Measurements from ENCODE around the gene KRT86. TPM values are rescaled to one million over a fixed set of nuclear protein-coding genes. Genes with fewer than 3 reads are reported as not detected.
A peak's percentile ranks its signal among the peaks of the same experiment; 100 is the strongest.

The KRT86 gene
- total and polyA plus RNA-seq, 2 of the 8 experiments (the other 6 are each of a cell fraction or from before 2014, with no cell fraction given), result 0.12 TPM; not detected in 1

DNA sequence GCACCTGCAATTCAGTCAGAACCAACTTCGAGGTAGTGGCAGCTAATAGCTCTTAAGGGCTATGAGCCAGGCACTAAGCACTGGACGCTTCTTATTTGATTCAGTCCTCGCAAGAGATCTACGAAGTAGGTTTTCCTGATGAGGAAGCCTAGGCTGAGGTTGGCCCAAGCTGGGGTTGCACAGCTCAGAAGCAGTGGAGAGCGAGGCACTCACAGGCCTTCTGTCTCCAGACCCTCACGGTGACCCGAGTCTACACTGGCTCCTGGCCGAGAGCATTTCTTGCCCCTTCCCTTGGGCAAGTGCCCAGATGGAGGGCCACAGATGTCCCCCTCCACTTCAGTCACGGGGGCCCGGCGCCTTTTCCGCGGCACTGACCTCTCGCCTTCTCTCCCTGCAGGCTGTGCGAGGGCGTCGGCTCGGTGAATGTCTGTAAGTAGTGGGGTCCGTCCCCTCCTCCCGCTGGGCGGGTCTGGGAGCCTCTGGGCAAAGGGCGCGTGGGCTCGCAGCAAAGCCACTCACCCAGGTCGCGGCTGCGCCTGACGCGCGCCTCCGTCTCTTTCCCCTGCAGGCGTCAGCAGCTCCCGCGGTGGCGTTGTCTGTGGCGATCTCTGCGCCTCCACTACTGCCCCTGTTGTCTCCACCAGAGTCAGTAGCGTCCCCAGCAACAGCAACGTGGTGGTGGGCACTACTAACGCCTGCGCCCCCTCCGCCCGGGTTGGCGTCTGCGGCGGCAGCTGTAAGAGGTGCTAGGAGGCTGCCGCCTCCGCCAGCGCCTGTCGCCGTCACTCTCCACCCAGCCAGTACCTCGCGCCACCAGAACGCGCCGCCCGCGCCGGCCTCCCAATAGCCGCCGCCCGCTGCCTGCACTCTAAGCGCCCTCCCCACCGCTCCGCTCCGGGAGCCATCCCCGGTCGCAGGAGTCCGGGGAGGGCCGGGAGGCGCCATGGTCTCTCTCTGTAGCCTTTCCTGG is 33.7 kb downstream of the KRT86 start:
- Histone ChIP-seq H4K8ac (ENCODE audit: extremely low read depth, insufficient read depth, low read length) (peak overlapping the region; percentile 53), H2BK12ac (ENCODE audit: low read depth, low read length) (peak overlapping the region; percentile 68; the same call in 1 of the 2 replicates), H3K14ac (ENCODE audit: insufficient read length) (no peak overlapping the region), H4K5ac (ENCODE audit: insufficient read length, low read depth, low read length) (peak overlapping the region; percentile 12), H2AFZ (ENCODE audit: low read length) (peak overlapping the region; percentile 98), H2BK5ac (ENCODE audit: low read depth, low read length) (no peak overlapping the region), H3K79me2 (ENCODE audit: control insufficient read depth in 1 of 2, insufficient read depth in 2 of 2, low read length in 2 of 2) (no peaks in the 10 kb centered on the region), H2BK20ac (ENCODE audit: low read length) (peak overlapping the region; percentile 72; the same call in 1 of the 2 replicates), H3K4ac (replicated peaks; ENCODE audit: insufficient read length, low read depth, low read length) (no peak overlapping the region), H3K36me3 (ENCODE audit: control insufficient read depth in 2 of 4, insufficient read depth in 4 of 4, low read length in 3 of 4) (no peaks in the 10 kb centered on the region), H3K56ac (replicated peaks; ENCODE audit: insufficient read length, low read depth, low read length) (peak overlapping the region; percentile 27), H2BK15ac (ENCODE audit: low read length) (peak overlapping the region; percentile 88; the same call in 1 of the 2 replicates), H3K27ac (ENCODE audit: low read depth, low read length) (no peak overlapping the region), H3K4me3 (ENCODE audit: extremely low read depth in 1 of 4, insufficient read depth in 2 of 4, low read depth in 3 of 4, low read length in 4 of 4) (peak overlapping the region; percentile 39 to 67 (median 61)), H3K27me3 (replicated peaks in 1 of 4; ENCODE audit: control insufficient read depth in 3 of 4, extremely low read depth in 1 of 4, insufficient read depth in 3 of 4, low read length in 3 of 4) (peaks cover 21 to 47% (median 36%) of the 10 kb centered on the region in 4 experiments), H3K23ac (ENCODE audit: insufficient read length) (no peak overlapping the region), H4K91ac (replicated peaks; ENCODE audit: insufficient read length, low read length) (no peak overlapping the region), H3K79me1 (ENCODE audit: low read depth, low read length) (no peaks in the 10 kb centered on the region), H2AK5ac (ENCODE audit: low read depth, low read length) (0 out of 2 replicates have a peak overlapping the region, but pooled peaks have one; percentile 5), H3K9ac (replicated peaks in 1 of 4; ENCODE audit: extremely low read depth in 1 of 4, low read depth in 3 of 4, low read length in 3 of 4) (peak overlapping the region in 2 of 4 experiments; percentile 34 to 53; a peak in 2 of 7 replicates), H3K18ac (ENCODE audit: extremely low read depth, low read length) (peak overlapping the region; percentile 73; the same call in 1 of the 2 replicates), H2BK120ac (replicated peaks; ENCODE audit: low read depth, low read length) (no peak overlapping the region), H3K4me2 (ENCODE audit: insufficient read depth in 1 of 2, low read depth in 2 of 2, low read length in 2 of 2) (peak overlapping the region; percentile 68 to 97), H4K20me1 (replicated peaks in 1 of 2; ENCODE audit: control insufficient read depth in 1 of 2, insufficient read depth in 2 of 2, low read length in 2 of 2) (no peaks in the 10 kb centered on the region), H3K23me2 (ENCODE audit: low read depth, low read length) (peaks cover 10% of the 10 kb centered on the region; the same call in 1 of the 2 replicates), H3K9me3 (ENCODE audit: insufficient read depth in 2 of 2, low read depth in 1 of 2, low read length in 1 of 2) (no peaks in the 10 kb centered on the region), H3K4me1 (replicated peaks in 1 of 4; ENCODE audit: control insufficient read depth in 3 of 4, insufficient read depth in 4 of 4, low read length in 3 of 4) (peaks cover 0 to 4% (median 0%) of the 10 kb centered on the region in 4 experiments; a peak in 1 of 7 replicates)
- POLR2A ChIA-PET (ENCODE audit: partially characterized antibody), result interaction anchor here (0.8 to 1.3 kb wide), 3 partner anchors 13 to 86 kb away, joined by 3 read pairs; partner anchors contain the start of gene KRT83
- no peak for FAIRE-seq
- WGBS, 2 experiments (ENCODE audit: extremely low coverage in 1 of 2, insufficient coverage in 1 of 2, insufficient read length in 1 of 2, insufficient replicate concordance in 2 of 2, low coverage in 1 of 2, low lambda C conversion rate in 2 of 2, missing lambda C conversion rate in 1 of 2), result 11% methylated on average over 66 of the region's 71 CpGs; no CpG with 5 or more reads in 1 of the 2 experiments
- CTCF ChIA-PET (ENCODE audit: partially characterized antibody), result interaction anchor here (1.0 to 13.1 kb wide), 34 partner anchors 11 to 249 kb away, joined by 3 to 353 read pairs (median 5); partner anchors contain the start of genes KRT83 and KRT86
- peak; percentile 23 to 83 for DNase-seq (ENCODE audit: low read depth in 1 of 2, low spot score in 2 of 2)
- no peak for TF ChIP-seq CEBPB (IDR thresholded peaks at IDR 0.05; ENCODE audit: low read depth, low read length)
- no peak for TF ChIP-seq CTBP2 (IDR thresholded peaks at IDR 0.05; ENCODE audit: borderline replicate concordance, insufficient read depth, insufficient read length, low read length)
- TF ChIP-seq EGR1 (IDR thresholded peaks at IDR 0.05; ENCODE audit: borderline replicate concordance, low read depth, low read length), result no peak
- no peak for TF ChIP-seq RNF2 (IDR thresholded peaks at IDR 0.05; ENCODE audit: borderline replicate concordance, low read depth, low read length, missing control alignments, poor library complexity, severe bottlenecking)
- no peak for TF ChIP-seq PHF8 (conservative IDR thresholded peaks at IDR 0.05; ENCODE audit: low read depth, low read length)
- TF ChIP-seq POLR2AphosphoS5 (IDR thresholded peaks at IDR 0.05; ENCODE audit: low read depth, low read length), result no peak
- TF ChIP-seq SIN3A (conservative IDR thresholded peaks at IDR 0.05 in 1 of 2, IDR thresholded peaks at IDR 0.05 in 1 of 2; ENCODE audit: low read depth in 1 of 2, low read length in 2 of 2), result 0 out of 4 replicates have a peak, but pooled peaks of 1 of the 2 experiments have one; percentile 21
- TF ChIP-seq SRF (IDR thresholded peaks at IDR 0.05; ENCODE audit: low read depth, low read length), result no peak
- no peak for TF ChIP-seq POU5F1 (IDR thresholded peaks at IDR 0.05; ENCODE audit: low read depth, low read length)
